ENCODE results near the gene LEKR1. TPM values are rescaled to one million over a fixed set of nuclear protein-coding genes. Genes with fewer than 3 reads are reported as not detected.
"Not testable (repeated sequence)": the region's sequence is repeated elsewhere in the genome, so short reads cannot be mapped to it uniquely, and the experiment has no call there.

The LEKR1 gene
- total RNA-seq, 1 experiment from 2014 or later: 0.38 TPM

DNA sequence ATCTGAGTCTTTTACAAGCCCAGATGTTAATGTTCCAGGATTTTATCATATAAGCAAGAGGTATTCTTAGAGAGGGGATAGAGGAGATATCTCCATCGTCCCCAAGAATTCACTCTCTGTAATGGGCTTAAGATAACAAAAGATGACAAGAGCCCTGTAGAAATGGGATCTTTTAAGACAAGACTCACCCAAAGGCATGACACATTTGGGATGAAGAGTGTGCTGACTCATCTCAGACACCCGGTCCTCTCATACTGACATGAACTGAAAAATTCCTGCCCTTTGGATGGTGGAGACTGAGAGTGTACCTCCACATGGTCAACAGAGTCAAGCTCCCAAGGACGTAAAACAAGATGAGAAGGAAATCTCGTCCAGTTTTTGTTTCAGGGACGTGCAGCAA, 11.0 kb downstream of the LEKR1 start:
- Histone ChIP-seq H3K27me3 (ENCODE audit: control insufficient read depth, insufficient read depth, low read length) (peaks cover 13% of the 10 kb centered on the region; the same call in 1 of the 2 replicates), H3K4me3 (ENCODE audit: insufficient read depth, low read depth, low read length) (no peak overlapping the region), H3K36me3 (replicated peaks; ENCODE audit: control insufficient read depth, insufficient read depth, low read length) (no peaks in the 10 kb centered on the region)
- DNase-seq: no peak

DNA sequence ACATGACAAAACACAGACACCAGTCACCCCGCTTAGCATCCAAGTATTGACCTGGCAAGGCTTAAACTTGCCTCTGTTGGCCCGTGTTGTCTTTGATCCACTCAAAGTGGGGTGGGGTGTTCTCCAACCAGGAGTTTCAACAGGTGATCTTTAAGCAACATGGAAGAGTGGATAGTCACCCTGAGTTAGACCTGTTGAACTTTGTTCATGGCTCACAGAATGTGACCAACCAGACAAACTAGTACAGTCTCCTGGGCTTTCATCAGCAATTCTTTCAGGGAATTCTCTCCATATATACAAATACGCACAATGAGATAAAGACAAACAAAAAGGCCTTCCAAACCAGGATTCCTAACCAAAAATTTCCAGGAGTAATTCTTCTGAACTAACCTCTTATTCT, 11.9 kb downstream of the LEKR1 start:
- Histone ChIP-seq H3K27me3 (ENCODE audit: control insufficient read depth, insufficient read depth, low read length) (peaks cover 9% of the 10 kb centered on the region; the same call in 1 of the 2 replicates), H3K4me3 (ENCODE audit: insufficient read depth, low read depth, low read length) (no peak overlapping the region), H3K36me3 (replicated peaks; ENCODE audit: control insufficient read depth, insufficient read depth, low read length) (no peaks in the 10 kb centered on the region)
- no peak for DNase-seq

DNA sequence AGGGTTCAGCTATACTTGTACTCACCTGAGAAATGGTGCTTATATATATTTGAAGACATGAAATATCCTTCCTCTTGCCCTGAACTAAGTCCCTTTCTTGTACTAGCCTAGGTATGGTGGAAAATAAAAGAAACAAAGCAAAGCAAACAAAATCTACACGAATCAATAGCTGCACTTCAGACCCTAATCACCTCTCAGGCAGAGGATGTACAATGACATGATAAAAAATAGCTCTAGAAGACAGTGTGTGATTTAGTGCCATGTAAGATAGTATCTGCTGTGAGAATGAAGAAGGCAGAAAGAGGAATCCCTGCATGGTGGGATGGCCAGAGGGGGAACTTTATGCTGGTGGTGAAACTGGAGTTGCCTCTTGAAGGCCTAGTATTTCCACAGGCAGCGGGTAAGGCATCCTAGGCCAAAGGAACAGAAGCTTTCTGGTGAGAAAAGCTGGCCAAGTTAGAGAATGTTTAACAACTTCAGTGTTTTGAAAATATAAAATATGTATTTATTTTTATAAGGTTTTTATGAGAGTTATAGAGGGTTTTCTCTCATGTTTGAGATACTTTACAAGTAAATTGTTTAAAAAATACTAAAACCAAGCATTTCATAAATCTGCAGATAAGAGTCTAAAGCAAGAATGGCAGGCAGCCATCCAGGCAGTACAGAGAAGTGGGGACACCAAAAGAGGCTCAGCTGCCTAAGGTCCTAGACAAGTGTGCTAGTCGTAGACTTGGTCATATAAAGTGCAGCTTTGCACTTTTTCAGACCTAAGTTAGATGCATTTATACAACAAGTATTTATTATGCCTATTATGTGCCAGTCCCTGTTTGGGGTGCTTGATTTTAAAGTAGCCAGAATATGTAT, 14.9 kb downstream of the LEKR1 start:
- Histone ChIP-seq H3K36me3 (replicated peaks; ENCODE audit: control insufficient read depth, insufficient read depth, low read length) (no peaks in the 10 kb centered on the region), H3K27me3 (ENCODE audit: control insufficient read depth, insufficient read depth, low read length) (no peaks in the 10 kb centered on the region; the same call in 1 of the 2 replicates)
- DNase-seq: no peak

DNA sequence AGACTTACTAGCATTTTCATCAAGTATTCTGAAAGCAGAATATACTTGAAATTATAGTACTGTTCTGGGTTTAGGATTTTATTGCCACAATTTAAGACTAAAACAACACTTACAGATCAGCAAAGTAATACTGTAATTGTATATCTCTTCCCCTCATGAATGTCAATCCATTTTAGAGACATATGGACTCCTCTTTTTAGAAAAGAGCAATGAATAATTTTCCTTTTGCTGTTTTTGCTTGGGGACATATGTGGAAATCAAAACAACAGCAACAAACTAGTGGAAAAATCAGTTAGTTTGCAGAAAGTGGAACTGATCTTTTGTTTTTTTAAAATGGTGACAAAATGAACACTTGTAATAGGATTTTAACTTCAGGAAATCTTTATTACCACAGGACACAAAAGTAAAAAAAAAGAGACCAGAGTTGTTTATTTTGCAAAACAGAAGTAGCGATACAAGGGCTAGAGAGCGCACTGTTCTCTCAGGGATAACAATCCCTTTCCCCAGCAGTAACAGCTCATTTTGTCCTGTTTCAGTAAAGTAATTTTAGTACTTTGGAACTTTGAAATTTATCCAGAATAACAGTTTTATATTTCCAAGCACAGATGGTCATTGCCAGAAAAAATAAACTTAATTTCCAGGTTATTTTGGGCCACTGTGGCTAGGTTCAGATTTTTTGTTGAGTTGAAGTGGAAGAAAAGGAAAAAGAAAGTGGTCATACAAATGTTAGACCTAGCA, 17.1 kb downstream of the LEKR1 start:
- no peaks in the 10 kb centered on the region for H3K36me3 ChIP-seq (replicated peaks; ENCODE audit: control insufficient read depth, insufficient read depth, low read length)
- H3K4me3 ChIP-seq (ENCODE audit: insufficient read depth, low read depth, low read length): no peak overlapping the region
- no peaks in the 10 kb centered on the region for H3K27me3 ChIP-seq (ENCODE audit: control insufficient read depth, insufficient read depth, low read length)
- DNase-seq: no peak

More for the DNA sequence above, 14.9 kb downstream of the LEKR1 start:
- no peak overlapping the region for H3K4me3 ChIP-seq (ENCODE audit: insufficient read depth, low read depth, low read length)

DNA sequence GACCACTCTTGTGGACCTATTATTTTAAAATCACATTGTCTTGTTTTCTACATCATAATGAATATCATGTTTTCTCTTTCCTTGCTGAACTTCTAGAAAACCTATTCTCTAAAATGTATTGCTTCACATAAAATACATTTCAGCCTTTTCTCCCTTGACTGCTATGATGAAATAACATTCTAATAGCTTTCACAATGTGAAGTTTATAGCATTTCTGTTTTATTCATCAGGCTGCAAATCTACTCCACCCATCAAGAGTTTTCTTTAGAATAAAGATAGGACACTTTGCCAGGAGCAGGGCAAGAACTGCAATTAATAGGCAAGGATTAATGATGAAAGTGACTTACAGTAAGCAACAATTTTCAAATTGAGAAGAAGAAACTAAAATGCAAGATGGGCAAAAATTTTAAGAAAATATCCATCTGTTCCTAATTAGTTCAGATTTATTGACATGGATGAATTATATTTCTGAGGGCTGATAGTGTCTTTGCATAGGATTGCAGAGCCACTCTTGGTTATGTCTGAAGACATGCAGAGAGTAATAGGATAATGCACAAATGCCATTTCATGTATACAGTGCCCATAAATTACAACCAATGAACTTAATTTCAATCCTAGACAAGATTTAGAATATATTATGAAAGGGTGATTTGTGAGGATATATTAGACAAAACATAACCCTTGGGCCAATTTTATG, 21.7 kb downstream of the LEKR1 start:
- Histone ChIP-seq H3K4me3 (ENCODE audit: insufficient read depth, low read depth, low read length) (no peak overlapping the region), H3K36me3 (replicated peaks; ENCODE audit: control insufficient read depth, insufficient read depth, low read length) (no peaks in the 10 kb centered on the region), H3K27me3 (ENCODE audit: control insufficient read depth, insufficient read depth, low read length) (no peaks in the 10 kb centered on the region)
- no peak for DNase-seq

DNA sequence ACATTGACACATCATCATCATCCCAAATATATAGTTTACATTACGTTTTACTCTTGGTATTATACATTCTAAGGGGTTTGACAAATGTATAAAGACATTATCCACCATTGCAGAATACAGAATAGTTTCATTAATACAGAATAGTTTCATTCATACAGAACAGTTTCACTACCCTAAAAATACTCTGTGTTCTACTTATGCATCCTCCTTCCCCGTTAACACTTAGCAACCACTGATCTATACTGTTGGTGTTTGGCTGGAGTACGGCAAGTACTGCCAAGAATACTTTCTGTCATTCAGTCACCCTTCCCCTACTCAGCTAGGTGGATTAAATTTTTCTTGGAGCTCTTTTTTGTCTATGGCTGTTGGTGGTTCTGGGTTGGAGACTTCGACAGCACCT, 33.4 kb downstream of the LEKR1 start:
- Histone ChIP-seq H3K36me3 (replicated peaks; ENCODE audit: control insufficient read depth, insufficient read depth, low read length) (no peaks in the 10 kb centered on the region), H3K27me3 (ENCODE audit: control insufficient read depth, insufficient read depth, low read length) (no peaks in the 10 kb centered on the region)
- no peak for DNase-seq

DNA sequence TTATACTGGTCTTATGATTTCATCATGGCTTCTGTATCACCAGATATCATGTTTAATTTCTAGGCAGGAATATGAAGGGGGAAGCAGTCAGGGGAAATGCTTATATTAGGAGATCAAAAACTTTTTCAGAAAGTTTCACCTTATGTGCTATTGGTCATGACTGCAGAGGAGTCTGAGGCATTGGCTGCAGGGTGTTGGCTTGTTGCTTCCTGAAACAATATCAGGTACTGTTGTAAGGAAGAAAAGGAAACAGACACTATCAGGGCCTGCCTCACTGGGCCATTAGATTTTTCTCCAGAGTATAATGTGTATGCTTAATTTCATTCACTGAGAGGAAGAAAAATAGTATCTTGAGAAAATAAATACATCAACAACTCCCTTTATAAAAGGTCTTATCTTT, 34.7 kb downstream of the LEKR1 start:
- no peak for DNase-seq
- no peak overlapping the region for H3K4me3 ChIP-seq (ENCODE audit: insufficient read depth, low read depth, low read length)
- no peaks in the 10 kb centered on the region for H3K36me3 ChIP-seq (replicated peaks; ENCODE audit: control insufficient read depth, insufficient read depth, low read length)
- no peaks in the 10 kb centered on the region for H3K27me3 ChIP-seq (ENCODE audit: control insufficient read depth, insufficient read depth, low read length)

More for the DNA sequence above, 33.4 kb downstream of the LEKR1 start:
- no peak overlapping the region for H3K4me3 ChIP-seq (ENCODE audit: insufficient read depth, low read depth, low read length)

DNA sequence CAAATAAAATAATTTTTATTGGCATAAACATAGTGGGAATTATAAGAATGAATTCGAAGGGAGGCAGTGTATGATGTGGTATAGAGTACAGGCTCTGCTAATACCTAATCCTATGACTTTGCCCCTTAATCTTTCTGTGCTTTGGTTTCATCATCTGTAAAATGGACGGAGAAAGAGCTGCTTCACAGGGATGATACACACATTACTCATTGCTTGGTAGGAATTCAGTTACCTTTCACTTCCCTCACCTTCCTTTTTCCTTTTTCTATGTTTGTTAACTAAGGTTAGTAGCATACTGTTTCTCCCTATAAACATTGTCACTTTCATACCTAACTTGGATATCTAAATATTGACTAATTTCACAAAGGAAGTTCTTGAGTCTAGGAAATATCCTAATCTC, 36.2 kb downstream of the LEKR1 start:
- H3K4me3 ChIP-seq (ENCODE audit: insufficient read depth, low read depth, low read length): no peak overlapping the region
- no peak for DNase-seq
- no peaks in the 10 kb centered on the region for H3K27me3 ChIP-seq (ENCODE audit: control insufficient read depth, insufficient read depth, low read length)
- H3K36me3 ChIP-seq (replicated peaks; ENCODE audit: control insufficient read depth, insufficient read depth, low read length): no peaks in the 10 kb centered on the region

DNA sequence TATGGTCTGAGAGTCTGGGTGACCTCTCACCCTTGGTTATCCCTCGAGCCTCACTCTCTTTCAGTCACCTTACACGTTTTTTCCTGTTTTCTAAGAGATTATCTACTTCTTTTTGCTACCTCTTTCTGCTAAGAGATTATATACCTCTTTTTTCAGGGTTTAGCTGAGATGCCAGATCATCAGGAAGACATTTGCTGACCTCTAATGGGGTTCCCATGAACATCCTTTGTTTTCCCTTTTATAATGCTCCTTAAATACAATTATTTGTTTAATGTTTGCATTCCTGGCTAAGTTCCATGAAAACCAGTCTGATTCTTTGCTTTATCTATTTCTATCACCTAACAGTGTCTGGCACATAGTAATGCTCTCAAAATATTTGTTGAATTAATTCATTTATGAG, 39.6 kb downstream of the LEKR1 start:
- no peak for DNase-seq
- H3K27me3 ChIP-seq (ENCODE audit: control insufficient read depth, insufficient read depth, low read length): no peaks in the 10 kb centered on the region
- H3K36me3 ChIP-seq (replicated peaks; ENCODE audit: control insufficient read depth, insufficient read depth, low read length): no peaks in the 10 kb centered on the region
- no peak overlapping the region for H3K4me3 ChIP-seq (ENCODE audit: insufficient read depth, low read depth, low read length)

DNA sequence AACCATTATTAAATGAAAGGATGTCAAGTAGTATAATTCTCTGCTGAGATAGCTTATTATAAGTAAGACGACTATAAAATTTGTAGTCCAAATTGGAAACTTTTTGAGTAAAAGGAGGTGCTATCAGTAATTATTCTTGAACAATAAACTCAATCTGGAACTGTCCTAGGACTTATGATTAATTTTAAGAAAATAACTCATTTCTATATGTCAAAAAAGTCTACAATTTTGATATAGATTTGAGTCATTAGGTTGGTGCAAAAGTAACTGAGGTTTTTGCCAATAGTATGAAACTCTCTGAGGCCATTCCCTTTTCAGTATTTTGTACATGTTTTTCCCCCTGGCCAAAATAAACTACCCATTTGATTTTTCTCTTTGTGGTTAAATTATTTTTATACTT, 41.0 kb downstream of the LEKR1 start:
- no peaks in the 10 kb centered on the region for H3K27me3 ChIP-seq (ENCODE audit: control insufficient read depth, insufficient read depth, low read length)
- no peak for DNase-seq
- H3K36me3 ChIP-seq (replicated peaks; ENCODE audit: control insufficient read depth, insufficient read depth, low read length): no peaks in the 10 kb centered on the region
- no peak overlapping the region for H3K4me3 ChIP-seq (ENCODE audit: insufficient read depth, low read depth, low read length)

DNA sequence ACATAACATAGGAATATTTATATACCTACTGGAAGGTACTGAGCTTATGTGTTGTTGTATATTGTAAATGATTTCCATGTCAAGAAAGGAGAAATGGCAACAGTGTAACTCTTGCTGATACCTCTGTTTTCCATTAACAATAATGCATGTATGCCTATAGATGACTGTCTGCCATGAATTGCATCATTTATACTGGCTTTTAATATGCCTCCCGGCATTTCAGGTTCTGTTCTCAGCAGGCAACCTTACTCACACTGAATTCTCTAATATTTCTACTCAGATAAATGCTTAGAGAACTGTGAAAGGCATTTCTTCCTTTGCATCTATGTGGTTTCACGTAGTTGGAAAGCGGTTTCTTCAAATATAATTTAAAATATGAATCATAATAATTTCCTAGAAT, 41.8 kb downstream of the LEKR1 start:
- no peak for DNase-seq
- H3K27me3 ChIP-seq (ENCODE audit: control insufficient read depth, insufficient read depth, low read length): no peaks in the 10 kb centered on the region
- no peak overlapping the region for H3K4me3 ChIP-seq (ENCODE audit: insufficient read depth, low read depth, low read length)
- no peaks in the 10 kb centered on the region for H3K36me3 ChIP-seq (replicated peaks; ENCODE audit: control insufficient read depth, insufficient read depth, low read length)

DNA sequence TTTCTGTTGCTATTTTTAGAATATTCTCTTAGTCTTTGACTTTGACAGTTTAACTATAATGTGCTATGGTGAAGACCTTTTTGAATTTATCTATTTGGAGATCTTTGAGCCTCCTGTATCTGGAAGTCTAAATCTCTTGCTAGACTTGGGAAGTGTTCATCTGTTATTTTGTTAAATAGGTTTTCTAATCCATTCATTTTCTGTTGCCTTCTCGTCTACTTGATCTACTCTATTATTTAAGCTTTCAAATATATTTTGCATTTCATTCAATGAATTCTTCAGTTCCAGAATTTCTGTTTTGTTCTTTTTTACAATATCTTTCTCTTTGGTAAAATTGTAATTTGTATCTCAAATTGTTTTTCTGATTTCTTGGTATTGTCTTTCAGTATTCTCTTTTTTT, 47.8 kb downstream of the LEKR1 start:
- Histone ChIP-seq H3K27me3 (ENCODE audit: control insufficient read depth, insufficient read depth, low read length) (no peaks in the 10 kb centered on the region), H3K36me3 (replicated peaks; ENCODE audit: control insufficient read depth, insufficient read depth, low read length) (no peaks in the 10 kb centered on the region), H3K4me3 (ENCODE audit: insufficient read depth, low read depth, low read length) (no peak overlapping the region)
- no peak for DNase-seq

DNA sequence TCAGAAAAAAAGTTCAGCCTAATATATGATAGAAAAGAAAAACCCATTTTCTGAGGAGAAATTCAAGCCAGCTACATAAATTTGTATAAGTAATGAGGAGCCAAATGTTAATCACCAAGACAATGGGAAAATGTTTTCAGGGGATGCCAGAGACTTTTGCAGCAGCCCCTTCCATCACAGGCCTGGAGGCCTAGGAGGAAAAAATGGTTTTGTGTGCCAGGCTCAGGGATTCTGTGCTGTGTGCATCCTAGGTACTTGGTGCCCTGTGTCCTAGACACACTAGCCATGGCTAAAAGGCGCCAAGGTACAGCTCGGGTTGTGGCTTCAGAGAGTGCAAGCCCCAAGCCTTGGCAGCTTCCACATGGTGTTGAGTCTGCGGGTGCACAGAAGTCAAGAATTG, 53.3 kb downstream of the LEKR1 start:
- not testable (repeated sequence) for H3K4me3 ChIP-seq (ENCODE audit: insufficient read depth, low read depth, low read length); H3K27me3 ChIP-seq (ENCODE audit: control insufficient read depth, insufficient read depth, low read length); H3K36me3 ChIP-seq (replicated peaks; ENCODE audit: control insufficient read depth, insufficient read depth, low read length); DNase-seq

DNA sequence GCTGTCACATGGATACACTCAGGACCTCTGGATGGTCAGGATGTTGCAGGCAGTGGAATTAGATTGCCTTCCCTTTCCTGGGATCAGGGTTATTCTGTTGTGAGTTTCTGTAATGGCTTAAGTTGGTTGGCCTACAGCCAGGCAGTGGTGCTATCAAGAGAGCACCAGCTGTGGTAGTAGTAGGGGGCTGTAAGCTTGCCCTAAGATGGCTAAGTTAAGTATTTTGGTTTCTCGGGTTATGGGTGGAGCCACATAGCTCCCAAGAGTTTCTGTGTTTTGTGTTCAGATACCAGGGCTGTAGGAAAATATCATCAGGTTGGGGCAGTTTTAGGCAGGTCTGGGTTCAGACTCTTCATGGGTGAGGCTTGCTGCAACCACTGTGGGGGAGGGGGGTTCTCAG, 59.6 kb downstream of the LEKR1 start:
- DNase-seq: no peak
- H3K27me3 ChIP-seq (ENCODE audit: control insufficient read depth, insufficient read depth, low read length): no peaks in the 10 kb centered on the region; the same call in 1 of the 2 replicates
- no peak overlapping the region for H3K4me3 ChIP-seq (ENCODE audit: insufficient read depth, low read depth, low read length)
- H3K36me3 ChIP-seq (replicated peaks; ENCODE audit: control insufficient read depth, insufficient read depth, low read length): no peaks in the 10 kb centered on the region

Measured in H7 (cell line).